IPS-NIHi7 (cell line): ENCODE data around the gene LPAR1.

Experiments
- DNase-seq: peaks from one replicate; pipeline ENCODE4 v3.0.0; 2012; ENCODE audit warnings: mixed read lengths; ENCODE audit errors: extremely low spot score

The LPAR1 gene

DNA sequence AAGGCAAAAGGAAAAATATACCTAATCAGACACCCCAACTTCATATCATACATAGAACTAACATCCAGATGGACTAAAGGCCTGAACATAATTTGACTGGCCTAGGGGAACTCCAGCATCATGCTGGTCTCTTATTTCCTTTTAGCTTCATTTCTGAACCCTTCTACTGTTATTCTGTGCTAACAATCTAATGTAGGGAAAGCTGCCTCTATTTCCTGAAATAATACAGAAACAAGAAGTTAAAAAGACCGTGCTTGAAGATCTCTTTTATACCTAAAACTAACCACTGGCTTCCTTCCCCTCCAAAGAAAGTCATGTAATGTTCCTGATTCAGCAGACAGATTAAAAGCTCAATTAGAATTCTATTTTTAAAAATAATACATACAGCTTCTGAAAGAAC is 36.7 kb downstream of the LPAR1 start:
- DNase-seq = no peak

DNA sequence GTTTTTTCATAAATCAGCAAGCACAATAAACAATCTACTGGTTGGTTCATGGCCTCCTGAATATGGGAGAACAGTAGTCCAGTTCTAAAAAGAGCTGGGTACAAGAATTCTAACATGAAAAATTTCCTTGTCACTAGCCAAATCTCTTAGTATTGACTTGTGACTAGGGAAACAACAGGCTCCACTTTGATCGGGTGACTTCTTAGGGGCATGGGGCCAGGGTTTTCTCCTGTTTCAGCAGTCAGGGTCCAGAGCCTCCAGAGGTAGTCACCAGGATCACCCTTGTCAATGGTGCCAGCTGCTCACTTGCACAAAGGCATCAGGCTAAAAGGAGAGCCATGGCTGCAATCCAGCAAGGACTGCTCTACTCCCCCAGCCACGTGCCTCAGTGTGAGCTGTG is 38.1 kb downstream of the LPAR1 start:
- DNase-seq = no peak

DNA sequence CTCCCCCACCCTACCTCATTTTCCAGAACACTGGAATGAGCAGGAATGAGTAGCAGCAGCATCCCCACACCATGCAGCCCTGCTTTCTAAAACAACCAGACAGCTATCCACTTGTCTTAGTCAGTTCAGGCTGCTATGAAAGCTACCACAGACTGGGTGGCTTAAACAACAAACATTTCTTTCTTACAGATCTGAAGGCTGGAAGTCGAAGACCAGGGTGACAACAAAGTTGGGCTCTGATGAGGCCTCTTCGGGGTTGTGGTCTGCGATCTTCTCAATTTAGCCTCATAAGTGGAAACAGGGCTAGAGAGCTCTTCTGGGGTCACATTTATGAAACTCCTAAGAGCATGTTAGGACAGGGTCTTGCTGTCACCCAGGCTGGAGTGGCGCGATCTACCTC is 38.9 kb downstream of the LPAR1 start:
- no peak for DNase-seq

DNA sequence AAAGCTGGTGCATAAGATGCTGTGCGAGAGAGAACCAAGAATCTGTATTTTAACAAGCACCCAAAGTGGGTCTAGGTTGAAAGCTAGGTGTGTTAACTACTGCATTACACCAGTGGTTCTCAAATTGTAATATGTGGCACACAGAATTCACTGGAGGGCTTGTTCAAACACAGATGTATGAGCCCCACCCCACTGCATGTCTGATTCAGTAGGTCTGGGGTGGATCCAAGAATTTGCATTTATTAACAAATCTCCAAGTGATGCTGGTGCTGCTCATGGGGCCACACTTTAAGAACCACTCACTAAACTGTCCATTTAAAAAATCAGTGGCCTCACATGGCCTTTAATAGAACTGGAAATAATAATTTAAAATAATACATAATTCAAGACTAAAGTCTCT is 40.4 kb downstream of the LPAR1 start:
- no peak for DNase-seq

DNA sequence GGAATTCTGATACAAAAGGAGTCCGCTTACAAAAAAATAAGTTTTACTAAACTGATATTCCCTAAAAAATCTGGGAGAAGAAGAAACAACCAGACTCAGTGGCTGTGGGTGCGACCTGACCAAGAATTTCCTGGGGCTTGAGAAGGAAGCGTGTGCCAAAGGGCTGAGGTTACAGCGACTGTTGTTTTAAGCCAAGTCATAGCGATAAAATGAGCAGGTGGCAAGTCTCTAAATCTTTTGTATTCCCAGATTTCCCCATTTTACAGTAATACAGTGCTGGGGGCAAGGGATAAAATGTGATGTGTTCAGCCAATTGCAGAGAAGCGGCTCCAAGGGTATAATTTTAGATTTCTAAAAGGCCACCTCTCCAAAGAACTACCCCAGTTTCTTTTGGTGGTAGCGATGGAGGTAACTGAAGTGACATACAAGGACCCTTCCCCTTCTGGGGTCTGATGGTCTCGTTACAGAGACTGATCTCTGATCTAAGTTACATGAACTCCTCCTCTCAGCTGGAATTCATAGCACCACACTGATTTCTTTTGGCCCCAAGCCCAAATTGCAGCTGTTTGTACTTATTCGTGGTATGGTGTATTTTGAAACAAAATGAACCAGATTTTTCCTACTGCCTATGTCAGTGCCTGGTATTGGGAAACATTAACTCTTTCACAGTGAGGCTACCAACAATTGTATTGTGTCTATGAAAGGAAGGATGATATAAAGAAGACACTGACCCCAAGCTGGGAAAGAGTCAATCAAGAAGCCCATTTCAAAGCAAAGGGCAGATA is 41.6 kb downstream of the LPAR1 start:
- DNase-seq = no peak

DNA sequence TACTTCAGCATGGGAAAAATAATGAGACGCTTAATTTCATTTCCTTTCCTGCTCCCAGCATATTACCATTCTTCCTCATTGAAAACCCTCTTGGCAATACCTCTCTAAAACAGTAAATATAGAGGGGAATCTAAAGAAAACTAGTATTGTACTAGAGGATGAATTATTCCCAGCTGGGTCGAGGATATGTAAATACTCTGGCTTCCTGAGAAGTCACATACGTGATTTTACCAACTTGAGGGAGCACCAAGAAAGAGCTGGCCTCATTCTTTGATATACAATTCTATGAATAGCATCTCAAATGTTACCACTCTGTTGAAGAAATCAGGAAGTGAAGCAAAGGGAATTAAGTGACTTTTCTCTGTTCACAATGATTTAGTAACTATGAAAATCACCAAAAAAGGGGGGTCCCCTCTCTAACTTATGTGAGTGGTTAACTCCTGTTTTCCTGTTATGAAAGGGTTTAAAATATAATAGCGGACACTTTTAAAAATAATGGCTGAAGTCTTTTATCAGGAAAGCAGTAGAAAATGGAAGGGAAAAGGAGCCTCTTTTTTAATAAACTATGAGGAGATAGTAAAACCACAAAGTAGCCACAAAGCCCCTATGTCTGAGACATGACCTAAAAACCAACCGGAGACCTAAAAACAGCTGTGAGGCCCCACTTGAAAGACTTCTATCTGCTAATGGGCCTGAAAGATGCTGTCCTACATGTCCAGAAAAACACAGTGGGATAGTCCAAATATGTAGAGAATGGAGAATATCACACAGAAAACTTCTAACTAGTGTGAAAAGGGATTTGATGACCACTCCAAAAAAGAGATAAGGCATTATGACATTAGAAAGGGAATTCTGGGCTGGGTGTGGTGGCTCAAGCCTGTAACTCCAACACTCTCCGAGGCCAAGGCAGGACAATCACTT is 42.6 kb downstream of the LPAR1 start:
- DNase-seq = no peak

DNA sequence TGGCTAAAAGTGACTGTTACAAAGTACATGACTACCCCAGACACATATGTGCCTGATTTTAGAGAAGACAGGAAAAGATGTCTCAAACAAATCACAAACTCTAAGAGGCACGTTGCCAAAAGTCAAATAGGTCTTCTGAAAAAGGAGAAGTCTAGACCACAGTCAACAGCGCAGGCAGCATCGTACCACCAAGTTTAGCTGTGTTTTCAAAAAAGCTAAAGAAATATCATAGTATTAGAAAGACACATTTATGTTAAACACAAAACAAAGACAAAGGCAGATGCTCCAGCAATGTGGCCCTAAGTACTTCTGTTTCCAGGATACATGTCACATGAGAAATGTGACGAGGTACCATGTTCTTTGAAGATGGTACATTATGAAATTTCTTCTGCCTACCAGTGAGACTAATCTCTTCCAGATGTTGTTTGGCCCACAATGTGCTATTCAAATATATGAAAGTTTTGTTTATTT is 43.5 kb downstream of the LPAR1 start:
- no peak for DNase-seq

DNA sequence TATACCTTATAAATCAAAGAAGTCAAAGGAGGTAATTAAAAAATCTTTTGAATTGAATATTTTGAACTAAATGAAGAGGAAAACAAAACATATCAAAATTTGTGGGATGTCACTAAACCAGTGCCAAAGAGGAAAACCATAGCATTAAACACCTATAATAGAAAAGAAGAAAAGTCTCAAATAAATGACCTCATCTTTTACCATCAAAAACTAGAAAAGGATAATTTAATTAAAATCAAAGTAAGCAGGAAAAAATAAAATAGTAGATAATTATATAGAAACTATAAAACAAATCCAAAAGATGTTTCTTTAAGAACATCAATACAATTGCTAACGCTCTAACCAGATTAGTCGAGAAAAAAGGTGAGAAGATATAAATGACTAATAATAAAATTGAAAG is 47.8 kb downstream of the LPAR1 start:
- DNase-seq = no peak

DNA sequence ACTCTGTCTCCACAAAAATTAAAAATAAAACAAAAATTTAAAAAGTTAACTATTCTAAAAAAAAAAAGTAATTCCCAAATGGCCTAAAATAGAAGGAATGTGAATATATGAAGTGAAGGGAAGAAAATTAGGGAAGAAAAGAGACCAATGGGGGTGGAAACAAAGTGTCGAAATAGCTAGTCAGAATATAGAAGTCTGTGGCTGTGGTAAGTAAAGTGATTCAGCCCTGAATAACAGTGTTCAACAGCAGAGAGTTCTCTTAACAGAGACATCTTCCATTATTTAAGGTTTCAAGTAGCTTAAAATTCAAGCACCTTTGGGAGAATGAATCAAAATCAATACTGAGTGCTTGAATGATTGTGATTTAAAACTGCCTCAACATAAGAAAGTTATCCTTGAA is 51.7 kb downstream of the LPAR1 start:
- DNase-seq = no peak

DNA sequence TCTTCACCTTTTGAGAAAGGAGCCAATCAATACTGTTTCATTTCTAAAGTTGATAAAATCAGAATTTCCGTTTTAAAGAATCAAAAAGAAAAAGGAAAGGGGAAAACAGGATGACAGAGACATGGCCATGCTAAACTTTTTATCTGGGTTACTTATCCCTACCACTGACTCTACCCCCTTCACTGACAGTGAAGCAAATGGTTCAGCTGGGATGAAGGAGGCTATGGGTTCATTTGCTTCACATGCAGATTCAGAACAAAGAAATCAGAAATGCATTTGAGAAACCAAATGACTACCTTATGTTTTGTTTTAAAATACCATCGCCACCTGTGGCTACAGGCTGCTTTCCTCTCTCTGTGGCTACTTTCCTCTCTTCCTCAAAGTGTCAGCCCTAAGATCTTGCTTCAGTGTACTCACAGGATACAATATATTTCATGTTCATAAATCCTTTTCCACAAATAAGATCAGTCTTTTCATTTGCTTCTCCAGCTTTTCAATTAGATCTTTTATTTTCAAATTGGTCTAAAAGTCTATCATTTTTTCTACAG is 53.3 kb downstream of the LPAR1 start:
- DNase-seq = no peak

DNA sequence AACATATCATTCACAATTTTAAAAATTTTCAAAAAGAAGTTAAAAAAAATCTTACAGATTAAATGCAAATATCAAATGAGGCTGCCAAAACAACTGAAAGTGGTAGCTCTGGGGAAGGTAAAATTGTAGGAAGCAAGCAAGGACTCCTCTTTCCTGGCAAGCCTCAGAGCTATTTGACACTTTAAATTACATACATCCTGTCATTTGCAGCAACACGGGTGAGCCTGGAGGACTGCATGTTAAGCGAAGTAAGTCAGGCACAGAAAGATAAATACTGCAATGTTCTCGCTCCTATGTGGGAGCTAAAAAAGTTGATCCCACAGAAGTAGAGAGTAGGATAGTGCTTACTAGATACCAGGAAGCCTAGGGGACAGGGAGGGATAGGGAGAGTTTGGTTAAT is 58.0 kb downstream of the LPAR1 start:
- no peak for DNase-seq

DNA sequence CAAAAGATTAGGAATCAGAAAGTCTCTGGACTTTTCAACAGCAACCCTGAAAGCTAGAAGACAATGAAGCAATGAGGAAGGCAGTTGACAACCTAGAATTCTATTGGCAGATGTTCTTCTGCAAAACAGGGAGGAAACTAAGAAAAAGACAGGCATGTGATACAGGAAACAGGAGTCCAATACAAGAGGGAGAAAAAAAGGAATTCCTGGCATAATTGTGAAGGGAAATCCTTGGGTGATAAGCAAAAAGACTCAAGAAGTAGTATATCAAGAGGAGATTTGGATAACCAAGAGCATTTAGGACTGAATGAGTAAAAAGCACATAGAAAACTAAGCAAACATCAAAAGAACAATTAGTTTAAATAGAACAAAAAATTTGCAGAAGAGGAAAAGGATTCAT is 58.6 kb downstream of the LPAR1 start:
- no peak for DNase-seq

DNA sequence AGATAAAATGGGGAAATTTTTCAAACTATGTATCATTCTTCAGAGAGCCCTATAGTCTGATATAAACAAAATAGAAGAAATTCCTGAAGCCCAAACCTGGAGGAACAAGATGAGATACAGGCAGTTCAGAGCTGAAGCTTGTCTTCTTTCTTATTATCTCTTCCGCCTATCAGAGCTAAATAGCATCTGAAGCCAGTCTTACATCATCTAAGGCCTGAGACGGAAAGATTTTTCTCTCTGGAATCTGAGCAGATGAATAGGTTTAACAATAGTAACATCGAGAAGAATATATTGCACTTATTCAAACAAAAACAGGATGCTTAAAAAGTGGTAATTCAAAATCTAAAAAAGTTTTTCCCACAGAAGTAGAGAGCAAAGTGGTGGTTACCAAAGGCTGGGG is 59.8 kb downstream of the LPAR1 start:
- no peak for DNase-seq

DNA sequence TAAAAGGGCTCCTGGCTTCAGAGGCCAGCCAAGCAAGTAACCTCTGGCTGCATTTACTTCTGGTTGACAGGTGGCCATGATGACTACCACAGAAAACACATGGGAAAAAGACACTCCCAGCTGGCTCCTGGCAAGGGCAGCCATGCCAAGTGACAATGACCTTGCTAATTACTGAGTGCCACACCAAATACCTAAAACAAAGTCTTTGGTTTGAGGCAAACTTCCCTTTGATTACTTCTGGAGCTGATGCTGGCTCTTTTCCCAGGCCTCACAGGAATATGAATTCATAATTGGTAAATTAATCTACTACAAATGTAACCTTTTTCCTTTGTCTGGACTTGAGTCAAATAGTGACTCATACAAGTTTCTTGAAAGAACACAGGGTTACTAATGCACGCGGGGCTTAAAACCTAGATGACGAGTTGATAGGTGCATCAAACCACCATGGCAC is 61.0 kb downstream of the LPAR1 start:
- DNase-seq = no peak

DNA sequence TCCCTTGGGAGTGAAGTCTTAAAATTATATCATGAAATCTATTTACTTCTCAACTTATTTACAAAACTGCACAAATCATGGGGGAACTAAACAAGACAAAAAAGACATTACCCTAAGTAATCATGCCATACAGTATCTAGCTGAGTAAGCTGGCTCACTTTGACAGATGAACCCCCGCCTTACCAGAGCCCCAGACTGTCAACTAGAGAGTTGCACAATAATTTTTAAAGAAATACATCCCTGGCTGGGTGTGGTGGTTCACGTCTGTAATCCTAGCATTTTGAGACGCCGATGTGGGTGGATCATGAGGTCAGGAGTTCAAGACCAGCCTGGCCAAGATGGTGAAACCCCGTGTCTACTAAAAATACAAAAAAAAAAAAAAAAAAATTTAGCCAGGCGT is 62.3 kb downstream of the LPAR1 start:
- DNase-seq = no peak

DNA sequence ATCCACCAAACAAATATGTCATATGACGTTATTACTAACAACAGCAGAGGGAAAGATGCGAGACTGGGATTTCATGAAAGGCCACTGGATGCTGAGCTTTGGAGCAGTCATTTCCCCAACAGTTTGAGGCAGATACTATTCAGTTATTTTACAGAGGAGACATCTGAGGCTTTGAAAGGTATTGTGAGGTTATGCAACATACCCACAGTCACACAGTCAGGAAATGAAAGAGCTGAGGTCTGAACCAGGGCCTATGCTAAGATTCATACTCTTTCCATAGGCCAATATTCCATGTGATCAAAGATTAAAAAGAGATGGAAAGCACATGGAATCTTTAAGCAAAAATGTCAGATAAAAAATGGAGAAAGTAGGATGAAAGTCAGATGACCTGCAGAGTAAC is 63.0 kb downstream of the LPAR1 start:
- DNase-seq = no peak

DNA sequence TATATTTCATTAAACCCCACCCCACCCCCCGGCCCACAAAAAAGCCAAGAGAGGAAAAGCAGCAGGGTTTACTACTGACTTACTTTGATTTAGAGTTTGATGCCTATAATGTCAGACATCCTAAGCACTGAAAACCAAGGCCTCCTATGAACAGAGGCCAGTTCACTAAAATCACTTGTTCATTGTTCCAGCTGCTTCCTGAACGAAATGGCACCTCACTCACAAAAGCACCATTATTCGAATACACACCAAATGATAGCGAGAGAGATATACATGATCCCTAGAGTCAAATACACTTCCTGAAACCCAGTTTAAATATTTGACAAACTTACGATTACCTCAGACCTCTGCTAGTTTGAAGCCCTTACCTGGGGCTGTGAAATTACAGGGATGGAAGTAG is 66.6 kb downstream of the LPAR1 start:
- no peak for DNase-seq

DNA sequence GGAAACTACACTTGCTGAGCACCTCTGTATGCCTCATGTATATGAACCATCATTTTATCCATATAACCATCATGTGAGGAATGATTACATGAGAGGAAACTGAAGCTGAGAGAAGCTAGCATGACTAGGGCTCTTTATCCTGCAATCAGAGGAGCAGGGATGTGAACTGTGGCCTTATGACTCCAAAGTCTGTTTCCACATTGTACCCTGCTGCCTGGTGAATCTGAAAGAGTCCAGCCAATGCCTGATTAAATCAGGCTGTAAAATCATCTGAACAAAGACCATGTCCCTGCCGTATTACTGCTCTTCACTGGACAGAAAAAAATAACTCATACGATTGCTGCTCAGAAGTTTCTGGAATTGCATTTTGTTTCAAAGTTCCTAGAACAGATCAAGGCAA is 67.0 kb downstream of the LPAR1 start:
- no peak for DNase-seq

DNA sequence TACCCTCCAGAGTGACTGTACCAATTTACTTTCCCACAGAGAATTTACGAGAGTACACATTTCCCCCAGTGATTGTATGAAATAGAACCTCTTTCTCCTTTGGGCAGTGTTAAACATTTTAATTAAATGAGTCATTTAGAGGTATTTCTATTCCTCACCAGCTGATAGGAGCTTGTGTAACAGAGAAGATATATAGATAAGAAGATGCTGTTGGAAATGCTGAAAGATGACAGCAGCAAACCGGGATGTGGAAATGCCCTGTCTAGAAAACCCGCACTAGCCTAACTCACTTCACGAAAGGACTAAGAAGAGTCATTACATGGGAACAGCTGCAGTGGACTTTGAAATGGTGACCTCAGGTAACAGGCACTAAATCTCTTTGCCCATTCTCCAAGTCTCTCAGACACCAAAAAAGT is 68.3 kb downstream of the LPAR1 start:
- no peak for DNase-seq

DNA sequence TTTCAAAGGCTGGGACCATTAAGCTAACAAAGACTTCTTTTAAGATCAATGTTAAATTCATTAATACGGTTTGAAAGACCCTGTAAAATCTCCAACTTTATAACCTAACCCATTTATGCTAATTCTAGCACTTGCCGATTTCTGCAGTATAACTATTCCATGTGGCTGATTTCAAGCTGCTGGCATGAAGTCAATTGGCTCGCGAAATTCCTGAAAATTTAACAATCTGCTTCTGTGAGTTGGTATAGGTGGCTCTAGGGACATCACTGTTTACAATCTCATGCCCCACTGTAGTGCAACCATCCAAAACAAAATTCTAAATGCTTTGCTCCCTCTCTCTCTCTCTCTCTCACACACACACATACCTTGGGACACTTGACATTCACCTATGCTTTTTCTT is 70.2 kb downstream of the LPAR1 start:
- DNase-seq = no peak

DNA sequence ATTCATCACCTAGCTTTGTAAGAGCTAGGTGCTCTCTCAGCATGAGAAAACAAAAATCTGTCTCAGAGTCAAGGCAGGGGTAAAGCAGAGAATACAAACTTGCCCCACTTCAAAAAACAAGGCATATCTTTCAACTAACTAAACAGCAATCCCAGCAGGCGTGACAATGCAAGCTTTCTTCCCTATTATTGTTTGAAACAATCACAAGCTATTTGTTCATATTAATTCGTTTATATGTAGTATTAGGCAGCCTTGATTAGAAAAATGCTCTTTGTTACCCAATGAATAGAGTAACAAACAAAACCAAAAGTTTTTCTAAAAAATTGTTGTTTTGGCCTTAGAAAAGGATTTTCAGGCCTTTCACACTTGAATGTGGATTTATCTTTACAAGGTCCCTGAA is 71.1 kb downstream of the LPAR1 start:
- no peak for DNase-seq

DNA sequence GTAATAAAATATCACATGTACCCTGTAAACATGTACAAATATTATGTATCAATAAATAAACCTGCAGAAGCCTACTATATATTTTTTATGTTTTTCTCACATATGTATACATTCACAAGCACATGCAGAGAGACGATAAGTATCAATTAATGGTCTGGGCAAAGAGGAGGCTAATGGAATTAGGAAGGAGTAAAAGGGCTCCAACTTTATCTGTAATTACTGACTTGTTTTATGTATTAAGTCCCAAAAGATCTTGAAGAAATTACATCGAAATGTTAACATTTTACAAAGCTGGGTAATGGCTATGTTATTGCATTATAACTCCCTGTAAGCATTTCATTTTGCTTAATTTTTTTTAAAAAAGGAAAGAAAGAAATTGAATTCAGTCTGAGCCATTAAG is 78.0 kb downstream of the LPAR1 start:
- no peak for DNase-seq

DNA sequence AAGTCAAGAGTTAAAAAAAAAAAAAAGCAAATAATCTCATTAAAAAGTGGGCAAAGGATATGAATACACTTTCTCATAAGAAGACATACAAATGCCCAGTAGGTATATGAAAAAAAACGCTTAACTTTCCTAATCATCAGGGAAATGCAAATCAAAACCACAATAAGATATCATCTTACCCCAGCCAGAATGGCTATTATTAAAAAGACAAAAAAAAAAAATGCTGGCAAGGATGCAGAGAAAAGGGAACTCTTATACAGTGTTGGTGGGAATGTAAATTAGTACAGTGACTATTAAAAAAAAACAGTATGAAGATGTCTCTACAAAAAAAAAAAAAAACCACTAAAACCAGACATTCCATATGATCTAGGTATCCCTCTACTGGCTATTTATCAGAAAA is 79.4 kb downstream of the LPAR1 start:
- no peak for DNase-seq
